Testis (tissue), 3 donors: ENCODE data around the gene C1QTNF7. TPM values are rescaled to one million over a fixed set of nuclear protein-coding genes. Genes with fewer than 3 reads are reported as not detected.

Experiments used
- DNase-seq: peaks from one replicate; pipeline ENCODE4 v3.0.0-alpha.2; 2019
- H3K27ac ChIP-seq, 2 donors: fragments of 200-600 bp; sonication (generic); one replicate each; pipeline ENCODE4 v1.5.1; 2019
- H3K27me3 ChIP-seq: fragments of 200-600 bp; sonication (generic); one replicate; pipeline ENCODE4 v1.5.1; 2019
- H3K36me3 ChIP-seq: fragments of 200-600 bp; sonication (generic); one replicate; pipeline ENCODE4 v1.5.1; 2017; ENCODE audit warnings: low read depth; ENCODE audit errors: missing control alignments
- H3K4me1 ChIP-seq: fragments of 200-600 bp; sonication (generic); one replicate; pipeline ENCODE4 v1.5.1; 2019
- H3K4me3 ChIP-seq, 2 donors: fragments of 200-600 bp; sonication (generic); one replicate each; pipeline ENCODE4 v1.5.1; 2017 to 2019
- H3K9me3 ChIP-seq: fragments of 200-600 bp; sonication (generic); one replicate; pipeline ENCODE4 v1.5.1; 2017
- POLR2A ChIP-seq: fragments of 450-650 bp; IDR thresholded peaks from one replicate; pipeline ENCODE4 v1.6.1; 2017; ENCODE audit warnings: antibody characterized with exemption, mild to moderate bottlenecking, moderate library complexity
- WGBS, 2 donors: methylation state at CpG; one replicate each; pipeline ENCODE4 v1.1.5; 2018; 5-methylcytosine and 5-hydroxymethylcytosine counted together
- intact Hi-C: fragments of 100-400 bp; cut with DNase I; formaldehyde crosslinking; loops from one replicate; pipeline ENCODE4 v1.15.1; 2023; ENCODE audit warnings: low total_unique reads
- polyA plus RNA-seq: library from polyadenylated mRNA; stranded (reverse); fragments of 350-450 nt; fragmentation: Illumina TruSeq; extraction: RNeasy Lipid Tissue Mini Kit (QIAGEN cat#74804); gene quantifications from one replicate; pipeline ENCODE4 v1.2.3, GENCODE V29; 2014; ENCODE audit warnings: low read depth, low replicate concordance; ENCODE audit not compliant: insufficient read depth
- small RNA-seq, 2 donors: library from RNA; depleted of rRNA; stranded (forward); fragments of <200 nt; gene quantifications; one replicate each; pipeline ENCODE3, GENCODE V24; 2016
- total RNA-seq, 2 donors: library from RNA; depleted of rRNA; stranded (reverse); fragments of >200 nt; gene quantifications; one replicate each; pipeline ENCODE4 v1.2.3, GENCODE V29; 2016
- TF ChIP-seq, protein P1 (sequence below), 3 experiments: fragments of 450-650 bp in 2 of 3; fragments of 200-600 bp in 1 of 3; sonication (generic) in 1 of 3; IDR thresholded peaks; one replicate each; pipeline ENCODE4 v1.5.1; 2016 to 2019; ENCODE audit warnings: antibody characterized with exemption in 3 of 3, mild to moderate bottlenecking in 2 of 3, moderate library complexity in 1 of 3

C1QTNF7 gene
- total and polyA plus RNA-seq, 3 donors from 2014 or later, result 1.7 to 8.1 (median 5.1) TPM

DNA sequence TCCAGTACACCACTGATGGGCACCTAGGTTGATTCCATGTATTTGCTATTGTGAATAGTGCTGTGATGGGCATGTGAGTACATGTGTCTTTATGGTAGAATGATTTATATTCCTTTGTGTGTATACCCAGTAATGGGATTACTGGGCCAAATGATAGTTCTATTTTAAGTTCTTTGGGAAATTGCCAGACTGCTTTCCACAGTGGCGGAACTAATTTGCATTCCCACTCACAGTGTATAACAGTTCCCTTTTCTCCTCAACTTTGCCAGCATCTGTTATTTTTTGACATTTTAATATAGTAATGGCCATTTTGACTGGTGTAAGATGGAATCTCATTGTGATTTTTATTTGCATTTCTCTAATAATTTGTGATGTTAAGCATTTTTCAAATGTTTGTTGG is 67.8 kb downstream of the C1QTNF7 start:
- no peaks in the 10 kb centered on the region for H3K36me3 ChIP-seq
- H3K4me3 ChIP-seq, result no peak overlapping the region
- H3K27me3 ChIP-seq, result no peaks in the 10 kb centered on the region
- H3K27ac ChIP-seq, result no peak overlapping the region
- DNase-seq, result no peak
- TF ChIP-seq, protein P1, sequence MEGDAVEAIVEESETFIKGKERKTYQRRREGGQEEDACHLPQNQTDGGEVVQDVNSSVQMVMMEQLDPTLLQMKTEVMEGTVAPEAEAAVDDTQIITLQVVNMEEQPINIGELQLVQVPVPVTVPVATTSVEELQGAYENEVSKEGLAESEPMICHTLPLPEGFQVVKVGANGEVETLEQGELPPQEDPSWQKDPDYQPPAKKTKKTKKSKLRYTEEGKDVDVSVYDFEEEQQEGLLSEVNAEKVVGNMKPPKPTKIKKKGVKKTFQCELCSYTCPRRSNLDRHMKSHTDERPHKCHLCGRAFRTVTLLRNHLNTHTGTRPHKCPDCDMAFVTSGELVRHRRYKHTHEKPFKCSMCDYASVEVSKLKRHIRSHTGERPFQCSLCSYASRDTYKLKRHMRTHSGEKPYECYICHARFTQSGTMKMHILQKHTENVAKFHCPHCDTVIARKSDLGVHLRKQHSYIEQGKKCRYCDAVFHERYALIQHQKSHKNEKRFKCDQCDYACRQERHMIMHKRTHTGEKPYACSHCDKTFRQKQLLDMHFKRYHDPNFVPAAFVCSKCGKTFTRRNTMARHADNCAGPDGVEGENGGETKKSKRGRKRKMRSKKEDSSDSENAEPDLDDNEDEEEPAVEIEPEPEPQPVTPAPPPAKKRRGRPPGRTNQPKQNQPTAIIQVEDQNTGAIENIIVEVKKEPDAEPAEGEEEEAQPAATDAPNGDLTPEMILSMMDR (IDR thresholded peaks at IDR 0.05), result no peak
- no peak for TF ChIP-seq POLR2A
- no peaks in the 10 kb centered on the region for H3K9me3 ChIP-seq
- no peaks in the 10 kb centered on the region for H3K4me1 ChIP-seq
- intact Hi-C loops, result no loop called here
- 83 to 88% methylated on average over 1 of the region's 1 CpG for WGBS, 2 donors

Small RNAs within 50 kb of the gene (small RNA-seq; reads per million reads assigned to genes)
- 0 reads per million in 2 donors for gene AC007016.1

Other genes with a start within 250 kb of the C1QTNF7 start
- gene CC2D2A, start 41.8 kb downstream of the C1QTNF7 start, total RNA-seq, result 10 to 100 TPM; 21.9 to 23.7 TPM
- gene CC2D2A, start 41.8 kb downstream of the C1QTNF7 start, polyA plus RNA-seq, result 16.9 TPM
- 100 to 1,000 TPM; 149 to 153 TPM for gene FBXL5, start 227.3 kb downstream of the C1QTNF7 start, total RNA-seq
- 162 TPM for gene FBXL5, start 227.3 kb downstream of the C1QTNF7 start, polyA plus RNA-seq